GM18499 (cell line): ENCODE data around the gene C10orf71.

ENCODE experiments used
- ATAC-seq: cut with Tn5 transposase; IDR thresholded peaks from one replicate; pipeline ENCODE4 v1.9.1; 2021; ENCODE audit warnings: moderate number of reproducible peaks; ENCODE audit not compliant: insufficient read depth, unreplicated experiment

The C10orf71 gene

DNA sequence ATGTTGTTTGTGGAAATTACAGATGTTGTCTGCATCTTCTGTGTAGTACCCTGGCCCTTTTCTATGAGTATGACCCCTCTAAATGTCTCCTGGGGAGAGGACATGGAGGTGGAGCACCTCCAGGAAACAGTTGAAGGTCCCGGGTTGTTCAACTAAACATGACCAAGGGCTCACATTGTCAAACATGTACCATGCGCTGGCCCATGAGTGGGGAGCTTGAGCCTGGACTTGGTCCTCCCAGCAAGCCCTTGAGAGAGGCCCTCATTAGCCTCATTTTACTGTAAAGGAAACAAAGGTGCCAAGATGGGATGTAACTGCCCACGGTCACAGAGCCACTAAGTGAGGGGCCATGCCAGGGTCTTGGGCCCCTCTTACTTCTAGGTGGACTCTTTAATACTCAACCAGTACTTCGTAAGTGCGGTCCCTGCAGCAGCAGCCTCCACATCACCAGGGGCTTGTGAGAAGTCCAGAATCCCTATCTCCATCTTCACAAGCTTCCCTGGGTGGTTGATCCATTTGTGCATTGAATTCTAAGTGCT lies 31.2 kb downstream of the C10orf71 start:
- ATAC-seq: no peak

DNA sequence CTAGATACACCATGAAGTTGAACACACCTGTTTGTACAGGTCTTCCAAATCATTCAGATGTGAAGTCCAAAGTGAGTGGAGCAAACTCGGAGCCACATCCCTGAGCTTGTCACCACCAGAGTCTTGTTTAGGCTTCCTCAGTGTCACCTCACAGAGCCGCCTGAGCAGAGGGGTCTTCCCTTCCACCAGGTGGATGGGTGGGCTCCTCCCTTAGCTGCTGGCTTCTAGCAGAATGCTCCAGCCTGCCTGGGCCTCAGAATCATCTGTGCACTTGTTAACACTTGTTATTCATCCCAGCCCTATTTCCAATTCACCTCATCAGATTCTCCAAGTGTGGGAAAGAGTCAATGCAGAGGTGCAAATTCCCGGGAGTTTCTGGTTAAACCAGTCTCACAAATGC lies 32.5 kb downstream of the C10orf71 start:
- no peak for ATAC-seq

DNA sequence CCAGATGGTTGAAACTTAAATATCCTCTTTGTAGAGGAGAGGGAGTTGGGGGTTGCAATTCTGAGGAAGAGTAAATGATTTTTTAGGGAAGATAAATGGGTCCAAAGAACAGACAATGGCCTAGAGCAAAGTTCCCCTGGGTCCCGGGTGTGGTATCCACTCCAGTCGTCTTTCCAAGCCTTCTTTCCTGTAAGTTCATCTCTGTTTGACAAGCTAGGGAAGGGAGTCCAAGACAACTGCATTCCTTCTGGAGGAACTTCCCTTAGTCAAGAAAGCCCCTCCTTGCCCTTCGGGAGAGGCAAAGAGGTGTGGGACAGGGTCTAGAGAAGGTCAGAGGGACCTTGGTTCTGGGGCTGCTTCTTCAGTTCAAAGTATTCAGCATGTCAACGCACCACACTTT lies 33.4 kb downstream of the C10orf71 start:
- no peak for ATAC-seq

GRCh38 chr10:49332768-49333167 lies 33.8 kb downstream of the C10orf71 start:
- ATAC-seq: no peak

- no peak for ATAC-seq
Observed at GRCh38 chr10:49333192-49333591, 34.2 kb downstream of the C10orf71 start.

- no peak for ATAC-seq
Observed at GRCh38 chr10:49334964-49335363, 36.0 kb downstream of the C10orf71 start.

GRCh38 chr10:49335364-49335972 lies 36.5 kb downstream of the C10orf71 start:
- ATAC-seq: no peak

GRCh38 chr10:49338604-49339003 lies 39.6 kb downstream of the C10orf71 start:
- ATAC-seq: no peak

DNA sequence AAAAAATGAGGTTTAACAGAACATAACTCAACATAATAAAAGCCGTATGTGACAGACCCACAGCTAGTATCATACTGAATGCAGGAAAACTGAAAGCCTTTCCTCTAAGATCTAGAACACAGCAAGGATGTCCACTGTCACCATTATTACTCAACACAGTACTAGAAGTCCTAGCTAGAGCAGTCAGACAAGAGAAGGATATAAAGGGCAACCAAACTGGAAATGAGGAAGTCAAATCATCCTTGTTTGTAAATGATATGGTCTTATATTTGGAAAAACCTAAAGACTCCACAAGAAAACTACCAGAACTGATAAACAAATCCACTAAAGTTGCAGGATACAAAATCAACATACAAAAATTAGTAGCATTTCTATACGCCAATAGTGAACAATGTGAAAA lies 45.9 kb downstream of the C10orf71 start:
- ATAC-seq: no peak

GRCh38 chr10:49347342-49347741 lies 48.4 kb downstream of the C10orf71 start:
- no peak for ATAC-seq

- ATAC-seq: no peak
Observed at GRCh38 chr10:49347827-49348226, 48.9 kb downstream of the C10orf71 start.

DNA sequence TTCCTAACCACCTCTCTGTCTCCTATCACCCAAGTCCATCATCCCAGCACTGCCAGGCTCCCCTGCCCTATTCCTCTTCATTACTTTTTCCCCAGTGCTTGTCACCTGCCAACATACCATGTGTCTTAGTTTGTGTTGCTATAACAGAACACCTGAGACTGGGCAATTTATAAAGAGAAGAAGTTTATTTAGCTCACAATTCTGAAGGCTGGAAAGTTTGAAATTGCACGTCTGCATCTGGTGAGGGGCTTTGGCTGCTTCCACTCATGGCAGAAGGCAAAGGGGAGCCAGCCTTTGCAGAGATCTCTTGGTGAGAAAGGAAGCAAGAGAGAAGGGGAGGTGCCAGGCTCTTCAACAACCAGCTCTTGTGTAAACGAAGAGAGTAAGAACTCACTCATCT lies 49.6 kb downstream of the C10orf71 start:
- no peak for ATAC-seq

- no peak for ATAC-seq
Observed at GRCh38 chr10:49349390-49349789, 50.4 kb downstream of the C10orf71 start.

DNA sequence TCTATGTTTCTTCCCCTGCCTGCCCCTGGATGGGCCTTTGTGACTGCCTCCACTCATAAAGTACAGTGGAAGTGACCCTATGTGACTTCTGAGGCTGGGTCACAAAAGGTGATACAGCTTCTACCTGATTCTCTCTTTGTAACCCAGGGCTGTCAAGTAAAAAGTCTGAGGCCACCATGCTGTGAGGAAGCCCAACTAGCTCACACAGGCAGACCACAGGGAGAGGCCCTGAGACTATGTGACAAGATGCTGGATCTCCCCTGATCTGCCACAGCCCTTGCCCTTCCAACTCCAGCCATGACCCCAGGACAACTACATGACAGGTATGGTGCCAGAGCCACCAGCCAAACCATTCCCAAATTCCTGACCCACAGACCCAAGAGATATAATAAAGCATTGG lies 51.2 kb downstream of the C10orf71 start:
- no peak for ATAC-seq

DNA sequence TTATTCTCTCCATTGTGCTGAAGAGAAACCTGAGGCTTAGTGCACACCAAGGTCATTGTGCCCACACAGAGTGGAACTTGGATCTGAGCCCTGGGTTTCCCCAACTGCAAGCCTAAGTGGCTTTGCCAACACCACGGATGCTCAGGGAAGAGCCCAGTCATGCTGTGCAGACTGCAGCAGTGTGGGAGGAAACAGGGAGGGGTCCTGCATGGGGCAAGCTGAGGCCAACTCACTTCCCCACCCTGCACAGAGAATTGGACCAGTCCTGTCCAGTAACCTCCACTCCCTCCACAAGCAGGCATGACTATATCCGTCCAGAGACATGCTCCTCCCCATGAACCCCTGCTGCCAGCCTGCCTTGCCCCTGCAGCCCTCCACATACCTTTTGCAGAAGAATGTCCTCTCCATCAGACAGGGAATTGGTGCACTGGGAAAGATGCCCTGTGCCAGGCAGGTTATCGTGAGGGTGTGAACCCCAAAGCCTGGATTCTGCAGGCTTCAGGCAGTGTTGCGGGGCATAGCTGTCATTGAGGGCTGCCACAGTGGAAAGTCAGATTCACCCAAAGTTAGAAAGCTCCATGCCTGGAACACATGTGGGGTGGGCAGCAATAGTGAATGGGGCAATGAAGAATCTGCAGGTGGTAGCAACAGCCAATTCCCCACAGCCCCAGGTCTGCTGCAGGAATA lies 52.0 kb downstream of the C10orf71 start:
- ATAC-seq: no peak

DNA sequence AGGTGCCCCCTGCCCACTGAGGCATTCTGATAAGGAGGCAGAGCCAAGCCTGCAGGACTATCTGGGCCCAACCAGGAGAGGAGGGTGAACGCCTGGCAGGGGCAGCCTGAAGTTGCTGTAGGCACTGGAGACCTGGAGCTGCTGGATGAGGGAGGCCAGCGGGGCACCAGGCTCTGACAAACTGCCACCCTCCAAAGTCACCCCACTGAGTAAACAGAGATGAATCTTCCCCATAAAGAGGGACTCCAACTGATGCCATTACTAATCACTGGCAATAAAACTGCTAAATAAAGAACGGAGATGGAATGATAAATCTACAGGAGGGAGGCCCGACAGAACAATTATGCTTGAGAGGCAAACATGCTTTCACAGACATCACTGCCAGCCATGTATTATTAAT lies 52.7 kb downstream of the C10orf71 start:
- no peak for ATAC-seq

GRCh38 chr10:49352323-49352722 lies 53.4 kb downstream of the C10orf71 start:
- ATAC-seq: no peak

- no peak for ATAC-seq
Observed at GRCh38 chr10:49353026-49353894, 54.3 kb downstream of the C10orf71 start.

DNA sequence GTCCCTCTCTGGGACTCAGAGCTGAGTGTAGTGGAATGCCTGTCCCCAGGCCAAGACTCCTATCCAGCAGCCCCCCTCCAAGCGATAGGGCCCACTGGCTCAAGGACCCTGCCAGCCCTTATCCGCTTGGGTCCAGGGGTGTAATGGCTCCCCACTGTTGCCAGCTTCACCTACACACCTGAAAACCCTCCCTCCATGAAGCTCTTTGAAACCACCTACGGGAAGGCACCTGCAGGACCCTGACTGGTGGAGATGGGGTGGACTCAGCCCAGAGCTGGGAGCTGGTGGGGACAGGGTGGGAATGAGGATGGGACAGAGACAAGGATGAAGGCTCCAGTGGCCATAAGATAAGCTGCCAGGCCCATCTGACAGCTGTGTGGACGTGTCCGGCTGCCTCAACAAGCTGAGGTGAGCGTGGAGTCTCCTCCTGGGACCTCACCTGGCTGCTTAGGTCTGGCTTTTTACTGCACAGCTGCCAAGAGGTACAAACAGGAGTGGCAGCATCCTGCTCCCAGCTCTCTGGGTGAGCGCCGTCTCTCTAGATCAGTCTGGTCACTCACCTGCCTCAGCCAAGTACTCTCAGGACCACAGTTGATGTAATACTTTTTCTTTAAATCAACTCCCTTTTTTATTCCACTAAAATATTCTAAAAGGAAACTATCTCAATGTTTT lies 55.1 kb downstream of the C10orf71 start:
- no peak for ATAC-seq

GRCh38 chr10:49354593-49354992 lies 55.6 kb downstream of the C10orf71 start:
- ATAC-seq: no peak

- ATAC-seq: no peak
Observed at GRCh38 chr10:49355221-49355620, 56.3 kb downstream of the C10orf71 start.
